ENCODE results near the gene NR4A1.

GRCh38 chr12:52020539-52021336, 30.5 kb upstream of the NR4A1 start:
- TF ChIP-seq, protein P1, sequence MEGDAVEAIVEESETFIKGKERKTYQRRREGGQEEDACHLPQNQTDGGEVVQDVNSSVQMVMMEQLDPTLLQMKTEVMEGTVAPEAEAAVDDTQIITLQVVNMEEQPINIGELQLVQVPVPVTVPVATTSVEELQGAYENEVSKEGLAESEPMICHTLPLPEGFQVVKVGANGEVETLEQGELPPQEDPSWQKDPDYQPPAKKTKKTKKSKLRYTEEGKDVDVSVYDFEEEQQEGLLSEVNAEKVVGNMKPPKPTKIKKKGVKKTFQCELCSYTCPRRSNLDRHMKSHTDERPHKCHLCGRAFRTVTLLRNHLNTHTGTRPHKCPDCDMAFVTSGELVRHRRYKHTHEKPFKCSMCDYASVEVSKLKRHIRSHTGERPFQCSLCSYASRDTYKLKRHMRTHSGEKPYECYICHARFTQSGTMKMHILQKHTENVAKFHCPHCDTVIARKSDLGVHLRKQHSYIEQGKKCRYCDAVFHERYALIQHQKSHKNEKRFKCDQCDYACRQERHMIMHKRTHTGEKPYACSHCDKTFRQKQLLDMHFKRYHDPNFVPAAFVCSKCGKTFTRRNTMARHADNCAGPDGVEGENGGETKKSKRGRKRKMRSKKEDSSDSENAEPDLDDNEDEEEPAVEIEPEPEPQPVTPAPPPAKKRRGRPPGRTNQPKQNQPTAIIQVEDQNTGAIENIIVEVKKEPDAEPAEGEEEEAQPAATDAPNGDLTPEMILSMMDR (IDR thresholded peaks at IDR 0.05; ENCODE audit: low read depth, low read length, poor library complexity, severe bottlenecking): peak; percentile 85
- no peak for TF ChIP-seq EZH2phosphoT487 (IDR thresholded peaks at IDR 0.05; ENCODE audit: borderline replicate concordance, low read length)

All from DOHH2 (cell line).